Endothelial cell of umbilical vein (primary cell): ENCODE data around the gene SPDL1. TPM values are rescaled to one million over a fixed set of nuclear protein-coding genes. Genes with fewer than 3 reads are reported as not detected.

Experiments used
- BruUV-seq: library from RNA; stranded (reverse); fragments of 400-500 nt; replicated peaks from 2 replicates; lab custom pipeline; 2021; lab: Mats Ljungman, UMichigan
- CTCF ChIA-PET: fragments of 300-600, 350-600 bp; sonication (Branson Sonifier 250); formaldehyde crosslinking; loops from one replicate; lab custom pipeline; 2021; ENCODE audit warnings: antibody characterized with exemption, inconsistent platforms; lab: Charles Lee
- POLR2A ChIA-PET: fragments of 300-600, 350-600 bp; sonication (Branson Sonifier 250); formaldehyde crosslinking; loops from one replicate; lab custom pipeline; 2021; ENCODE audit warnings: antibody characterized with exemption, inconsistent platforms; lab: Charles Lee
- DNase-seq: peaks from one replicate; pipeline ENCODE4 v3.0.0-alpha.2; 2011; ENCODE audit warnings: low read depth, low spot score
- FAIRE-seq: peaks from 2 replicates; lab custom pipeline; 2011; peaks lifted over from hg19 to GRCh38; lab: Jason Lieb, UNC
- H2AFZ ChIP-seq: 2 replicates; pipeline ENCODE4 v1.6.0; 2012; ENCODE audit warnings: low read depth, low read length, control low read depth, inconsistent platforms
- H3K27ac ChIP-seq: 2 replicates; pipeline ENCODE4 v1.5.1; 2011; ENCODE audit warnings: low read depth, mild to moderate bottlenecking, control low read depth, low read length, moderate library complexity; ENCODE audit not compliant: insufficient read depth
- H3K27me3 ChIP-seq, 2 experiments: 2 replicates each; pipeline versions ENCODE4 v1.6.0 to v1.6.1; 2011; ENCODE audit warnings: low read length in 2 of 2, mixed read lengths in 1 of 2; ENCODE audit not compliant: control insufficient read depth in 2 of 2, insufficient read depth in 2 of 2
- H3K36me3 ChIP-seq, 2 experiments: 2 replicates in 1 of 2; 3 replicates in 1 of 2; pipeline ENCODE4 v1.5.1; 2011; ENCODE audit warnings: low read length in 2 of 2, mild to moderate bottlenecking in 1 of 2, moderate library complexity in 1 of 2; ENCODE audit not compliant: control insufficient read depth in 2 of 2, insufficient read depth in 2 of 2; ENCODE audit errors: extremely low read depth in 1 of 2
- H3K4me1 ChIP-seq: 3 replicates; pipeline ENCODE4 v1.5.1; 2011; ENCODE audit warnings: mild to moderate bottlenecking, low read length; ENCODE audit not compliant: control insufficient read depth, insufficient read depth; ENCODE audit errors: extremely low read depth
- H3K4me2 ChIP-seq: 2 replicates; pipeline ENCODE4 v1.6.1; 2011; ENCODE audit warnings: low read length, control low read depth, mixed read lengths; ENCODE audit not compliant: insufficient read depth
- H3K4me3 ChIP-seq, 3 experiments: fragments of 200-600 bp in 1 of 3; sonication (generic), shearing (Covaris generic) in 1 of 3; replicated peaks in 1 of 3; 2 replicates each; pipeline ENCODE4 v1.5.1; 2011 to 2016; ENCODE audit warnings: control low read depth in 3 of 3, low read length in 3 of 3, mild to moderate bottlenecking in 2 of 3, inconsistent platforms in 1 of 3, low read depth in 1 of 3, moderate library complexity in 1 of 3; ENCODE audit not compliant: insufficient read depth in 1 of 3
- H3K79me2 ChIP-seq: 2 replicates; pipeline ENCODE4 v1.6.0; 2012; ENCODE audit warnings: low read length, inconsistent platforms; ENCODE audit not compliant: control insufficient read depth, insufficient read depth
- H3K9ac ChIP-seq: replicated peaks from 2 replicates; pipeline ENCODE3; 2011; ENCODE audit warnings: low read length, control low read depth; ENCODE audit not compliant: insufficient read depth; ENCODE audit errors: extremely low read depth
- H3K9me1 ChIP-seq: replicated peaks from 3 replicates; pipeline ENCODE4 v1.6.0; 2011; ENCODE audit warnings: mild to moderate bottlenecking, low read length; ENCODE audit not compliant: control insufficient read depth, insufficient read depth; ENCODE audit errors: extremely low read depth
- H3K9me3 ChIP-seq: replicated peaks from 2 replicates; pipeline ENCODE4 v1.5.1; 2012; ENCODE audit warnings: low read length, inconsistent platforms; ENCODE audit not compliant: control insufficient read depth, insufficient read depth
- H4K20me1 ChIP-seq: replicated peaks from 2 replicates; pipeline ENCODE3; 2011; ENCODE audit warnings: mild to moderate bottlenecking, low read length; ENCODE audit not compliant: control insufficient read depth, insufficient read depth; ENCODE audit errors: extremely low read depth
- CTCF ChIP-seq, 2 donors: IDR thresholded peaks; 1 replicate in 1 of 2; 2 replicates in 1 of 2; pipeline ENCODE4 v1.5.1; 2011; ENCODE audit warnings: low read length in 2 of 2, mild to moderate bottlenecking in 2 of 2, moderate library complexity in 2 of 2, control low read depth in 1 of 2, inconsistent platforms in 1 of 2, low read depth in 1 of 2; ENCODE audit not compliant: insufficient read depth in 1 of 2; ENCODE audit errors: extremely low read depth in 1 of 2
- EZH2 ChIP-seq: IDR thresholded peaks from 2 replicates; pipeline ENCODE4 v1.6.1; 2012; ENCODE audit warnings: borderline replicate concordance, low read depth, mild to moderate bottlenecking, moderate library complexity, low read length, inconsistent platforms; ENCODE audit not compliant: severe bottlenecking
- FOS ChIP-seq: IDR thresholded peaks from 2 replicates; pipeline ENCODE4 v1.6.1; 2011; ENCODE audit warnings: mild to moderate bottlenecking, low read length, moderate library complexity, borderline replicate concordance; ENCODE audit not compliant: insufficient read depth
- GATA2 ChIP-seq: IDR thresholded peaks from 2 replicates; pipeline ENCODE4 v1.7.0; 2011; ENCODE audit warnings: low read depth, mild to moderate bottlenecking, moderate library complexity, mixed read lengths, low read length; ENCODE audit not compliant: insufficient read length, insufficient read depth
- JUN ChIP-seq: IDR thresholded peaks from 2 replicates; pipeline ENCODE4 v1.6.1; 2011; ENCODE audit warnings: borderline replicate concordance, low read depth; ENCODE audit not compliant: insufficient read length, insufficient read depth
- MAX ChIP-seq: IDR thresholded peaks from 2 replicates; pipeline ENCODE4 v1.6.1; 2011; ENCODE audit not compliant: insufficient read depth, insufficient read length
- MYC ChIP-seq: IDR thresholded peaks from one replicate; pipeline ENCODE4 v1.6.1; 2011; ENCODE audit warnings: mild to moderate bottlenecking, low read depth, low read length
- POLR2A ChIP-seq: IDR thresholded peaks from 2 replicates; pipeline ENCODE4 v1.6.1; 2012; ENCODE audit warnings: low read depth, mild to moderate bottlenecking, control low read depth, low read length
- POLR2AphosphoS5 ChIP-seq: IDR thresholded peaks from 2 replicates; pipeline ENCODE4 v1.6.1; 2012; ENCODE audit warnings: low read depth, mild to moderate bottlenecking, control low read depth, low read length, moderate library complexity; ENCODE audit not compliant: insufficient read depth
- dilution Hi-C: fragments of 300-500 bp; cut with MboI; formaldehyde crosslinking; loops from one replicate; pipeline ENCODE4 v1.15.0; 2019; ENCODE audit warnings: low sequenced_read_pairs; ENCODE audit not compliant: extremely low pct_ligation_motif_present
- intact Hi-C: fragments of 100-400 bp; cut with micrococcal nuclease; formaldehyde crosslinking; loops from one replicate; pipeline ENCODE4 v1.10.0; 2022
- polyA plus RNA-seq, 4 experiments: library from polyadenylated mRNA; depleted of rRNA in 3 of 4; stranded (reverse) in 3 of 4; unstranded in 1 of 4; fragments of >200 nt; gene quantifications; 2 replicates each; pipeline versions ENCODE4 v1.2.1 to v1.2.3, GENCODE V29; 2011 to 2012; ENCODE audit warnings: missing spikeins in 1 of 4
- total RNA-seq: library from RNA; stranded (reverse); gene quantifications from 2 replicates; pipeline ENCODE4 v1.2.3, GENCODE V29; 2021

The SPDL1 gene
- total and polyA plus RNA-seq, 2 donors (not counting 3 experiments of a cell fraction or from before 2014, with no cell fraction given): 19.7 to 51.8 TPM

- POLR2A ChIA-PET: no interaction called here
- FAIRE-seq (no peak), DNase-seq (no peak)
- TF ChIP-seq EZH2: no peak
- TF ChIP-seq POLR2AphosphoS5: no peak
- no peak for TF ChIP-seq JUN
- TF ChIP-seq POLR2A: no peak
- Histone ChIP-seq H2AFZ (no peak overlapping the region), H3K4me1 (peaks cover 13% of the 10 kb centered on the region), H3K79me2 (no peaks in the 10 kb centered on the region), H3K27ac (no peak overlapping the region), H3K9me1 (no peaks in the 10 kb centered on the region), H3K36me3 (no peaks in the 10 kb centered on the region), H3K4me2 (no peak overlapping the region), H3K9me3 (no peaks in the 10 kb centered on the region), H4K20me1 (no peaks in the 10 kb centered on the region), H3K9ac (no peak overlapping the region), H3K27me3 (no peaks in the 10 kb centered on the region), H3K4me3 (no peak overlapping the region)
- CTCF ChIA-PET: no interaction called here
- intact Hi-C loops (no loop called here), dilution Hi-C loops (no loop called here)
- no TSS peak for BruUV-seq
These were observed 65.2 kb downstream of the SPDL1 start for GRCh38 chr5:169648725-169649310.

- dilution Hi-C loops: no loop called here
- Histone ChIP-seq H3K4me2 (no peak overlapping the region), H3K36me3 (no peaks in the 10 kb centered on the region), H2AFZ (no peak overlapping the region), H3K9me3 (no peaks in the 10 kb centered on the region), H3K27me3 (no peaks in the 10 kb centered on the region), H3K4me1 (peaks cover 13% of the 10 kb centered on the region), H3K27ac (no peak overlapping the region), H3K79me2 (no peaks in the 10 kb centered on the region), H3K9me1 (no peaks in the 10 kb centered on the region), H4K20me1 (no peaks in the 10 kb centered on the region), H3K4me3 (no peak overlapping the region), H3K9ac (no peak overlapping the region)
- intact Hi-C loops: no loop called here
- ChIA-PET CTCF (no interaction called here), POLR2A (no interaction called here)
- DNase-seq: no peak
- TF ChIP-seq FOS (no peak), POLR2AphosphoS5 (no peak), JUN (no peak), EZH2 (no peak), CTCF (IDR thresholded peaks at IDR 0.05; ENCODE audit: extremely low read depth in 1 of 2, insufficient read depth in 1 of 2, low read depth in 1 of 2, low read length in 2 of 2) (no peak), GATA2 (no peak), POLR2A (no peak), MAX (no peak), MYC (no peak)
- no TSS peak for BruUV-seq
- no peak for FAIRE-seq
These were observed 65.9 kb downstream of the SPDL1 start for GRCh38 chr5:169649486-169649885.
